AG08396 (cell line): ENCODE measurements around the gene ZC3H13.
A peak's percentile ranks its signal among the peaks of the same experiment; 100 is the strongest.

Experiments
- DNase-seq: peaks from one replicate; pipeline ENCODE4 v3.0.0; 2012; ENCODE audit warnings: low spot score, mixed read lengths

Gene ZC3H13

GRCh38 chr13:46052319-46053161 is at the start of gene ZC3H13:
Gene ZC3H13 (minus strand): TSS chr13:46052746. CDS start chr13:46045507, 7,239 bp downstream.
- DNase-seq = peak; percentile 95

GRCh38 chr13:46102255-46102605 is 49.7 kb upstream of the ZC3H13 start:
- DNase-seq = no peak

GRCh38 chr13:46101484-46102254 is 49.1 kb upstream of the ZC3H13 start:
- no peak for DNase-seq

- DNase-seq = no peak
These were observed 48.5 kb upstream of the ZC3H13 start for GRCh38 chr13:46101002-46101401.

GRCh38 chr13:46100191-46100815 is 47.8 kb upstream of the ZC3H13 start:
- DNase-seq = no peak

GRCh38 chr13:46097663-46098062 is 45.1 kb upstream of the ZC3H13 start:
- no peak for DNase-seq

GRCh38 chr13:46097015-46097414 is 44.5 kb upstream of the ZC3H13 start:
- no peak for DNase-seq

GRCh38 chr13:46094478-46094877 is 41.9 kb upstream of the ZC3H13 start:
- no peak for DNase-seq

- no peak for DNase-seq
These were observed 36.4 kb upstream of the ZC3H13 start for GRCh38 chr13:46088821-46089562.

GRCh38 chr13:46087481-46087880 is 34.9 kb upstream of the ZC3H13 start:
- DNase-seq = no peak

- no peak for DNase-seq
These were observed 34.4 kb upstream of the ZC3H13 start for GRCh38 chr13:46086985-46087384.

- DNase-seq = no peak
These were observed 33.9 kb upstream of the ZC3H13 start for GRCh38 chr13:46086421-46086922.

- DNase-seq = no peak
These were observed 33.2 kb upstream of the ZC3H13 start for GRCh38 chr13:46085737-46086136.

GRCh38 chr13:46082324-46082723 is 29.8 kb upstream of the ZC3H13 start:
- DNase-seq = no peak

- no peak for DNase-seq
These were observed 27.2 kb upstream of the ZC3H13 start for GRCh38 chr13:46079770-46080169.

GRCh38 chr13:46077265-46077664 is 24.7 kb upstream of the ZC3H13 start:
- no peak for DNase-seq

GRCh38 chr13:46076827-46077226 is 24.3 kb upstream of the ZC3H13 start:
- DNase-seq = no peak

- DNase-seq = no peak
These were observed 23.3 kb upstream of the ZC3H13 start for GRCh38 chr13:46075811-46076210.

- DNase-seq = no peak
These were observed 19.2 kb upstream of the ZC3H13 start for GRCh38 chr13:46071590-46072249.

GRCh38 chr13:46063292-46063691 is 10.7 kb upstream of the ZC3H13 start:
- DNase-seq = no peak

GRCh38 chr13:46062185-46062584 is 9.6 kb upstream of the ZC3H13 start:
- no peak for DNase-seq
